ENCODE data around the gene TMIGD3. TPM values are rescaled to one million over a fixed set of nuclear protein-coding genes. Genes with fewer than 3 reads are reported as not detected.

The TMIGD3 gene
- total RNA-seq, 1 donor from 2014 or later = 0.32 TPM

GRCh38 chr1:111454859-111455641 is 48.4 kb downstream of the TMIGD3 start:
- no peak for DNase-seq (ENCODE audit: low spot score)
- intact Hi-C loops (cut with DNase I) = no loop called here

- no peak for DNase-seq (ENCODE audit: low spot score)
- intact Hi-C loops (cut with DNase I) = no loop called here
These were observed 49.7 kb downstream of the TMIGD3 start for GRCh38 chr1:111453706-111454105.

- DNase-seq (ENCODE audit: low spot score) = no peak
- intact Hi-C loops (cut with DNase I) = no loop called here
These were observed 50.9 kb downstream of the TMIGD3 start for GRCh38 chr1:111452581-111452980.

DNA sequence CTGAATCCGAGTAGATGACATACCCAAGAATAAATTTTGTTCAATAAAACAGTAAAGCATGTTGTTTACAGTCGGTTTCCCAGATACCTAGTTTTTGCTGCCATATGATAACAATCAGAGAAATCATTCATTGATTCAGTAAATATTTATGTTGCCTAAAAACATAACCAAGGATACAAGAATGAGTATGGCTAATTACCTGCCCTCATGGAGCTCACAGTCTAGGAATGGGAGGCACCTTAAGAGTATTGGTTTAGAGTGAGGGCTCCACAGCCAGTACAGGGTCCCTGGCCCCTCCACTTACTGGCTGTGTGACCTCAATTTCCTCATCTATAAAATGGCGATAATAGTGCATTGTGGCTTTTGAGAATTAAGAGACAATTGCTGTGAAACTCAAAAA is 53.2 kb downstream of the TMIGD3 start:
- intact Hi-C loops (cut with DNase I) = no loop called here

DNA sequence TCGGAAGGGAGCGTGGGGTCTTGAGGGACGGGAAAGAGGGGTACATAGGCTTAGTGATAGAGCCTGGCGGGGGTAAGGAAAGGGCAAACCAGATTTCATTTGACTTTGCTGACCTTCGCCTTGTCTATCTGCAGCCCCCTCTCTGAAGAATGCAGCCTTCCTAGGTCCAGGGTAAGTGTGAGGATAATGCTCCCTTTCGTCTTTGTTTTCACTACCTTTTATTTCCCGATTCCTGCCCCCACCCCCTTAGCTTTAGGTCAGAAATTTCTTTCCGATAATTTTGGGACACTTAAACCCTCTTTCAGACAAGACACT is 53.8 kb downstream of the TMIGD3 start:
- no peak for DNase-seq (ENCODE audit: low spot score)
- intact Hi-C loops (cut with DNase I) = no loop called here

More for the DNA sequence above, 53.2 kb downstream of the TMIGD3 start:
- DNase-seq (ENCODE audit: low spot score) = no peak

DNA sequence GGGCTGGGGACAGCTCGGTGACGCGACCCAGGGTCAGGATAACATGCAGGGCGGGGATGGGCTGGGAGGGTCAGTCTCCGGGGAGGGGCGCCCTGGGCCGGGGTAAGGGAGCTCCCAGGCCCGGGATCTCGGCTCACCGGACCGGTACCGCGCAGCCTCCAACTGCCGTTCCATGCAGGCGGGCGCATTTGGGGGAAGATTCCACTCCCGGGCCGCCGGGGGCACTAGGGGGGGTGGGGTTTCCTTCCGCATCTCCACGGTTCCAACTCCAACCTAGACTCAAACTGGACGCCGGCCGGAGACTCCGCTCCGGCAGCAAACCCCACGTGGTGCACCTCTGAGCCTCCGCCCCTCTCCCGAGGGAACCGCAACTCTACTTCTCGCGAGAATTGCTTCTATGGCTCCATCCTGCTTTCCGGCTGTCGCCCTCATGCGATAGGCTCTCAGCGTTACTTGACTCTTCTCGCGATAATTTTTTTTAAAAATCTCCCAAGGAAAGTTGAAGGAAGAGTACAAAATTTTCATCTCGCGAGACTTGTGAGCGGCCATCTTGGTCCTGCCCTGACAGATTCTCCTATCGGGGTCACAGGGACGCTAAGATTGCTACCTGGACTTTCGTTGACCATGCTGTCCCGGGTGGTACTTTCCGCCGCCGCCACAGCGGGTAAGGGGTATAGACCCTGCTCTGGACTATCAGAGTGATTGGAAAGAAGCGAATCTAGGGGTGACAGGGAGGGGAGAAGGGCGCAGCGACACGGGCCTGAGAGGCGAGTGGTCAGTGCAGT is 54.3 kb downstream of the TMIGD3 start, which contains the start of the genes ATP5PB and WDR77:
Gene ATP5PB, plus strand, starts transcription at position 547 of the 785 bp plus-strand sequence. Its CDS starts 78 bp downstream, at position 625.
Gene WDR77, minus strand, starts transcription at position 339 of the 785 bp plus-strand sequence. Its CDS starts 87 bp downstream, at position 252.
- intact Hi-C loops (cut with DNase I) = no loop called here
- DNase-seq (ENCODE audit: low spot score) = peak; percentile 96

GRCh38 chr1:111448482-111448917 is 54.9 kb downstream of the TMIGD3 start:
- DNase-seq (ENCODE audit: low spot score) = no peak
- intact Hi-C loops (cut with DNase I) = no loop called here

DNA sequence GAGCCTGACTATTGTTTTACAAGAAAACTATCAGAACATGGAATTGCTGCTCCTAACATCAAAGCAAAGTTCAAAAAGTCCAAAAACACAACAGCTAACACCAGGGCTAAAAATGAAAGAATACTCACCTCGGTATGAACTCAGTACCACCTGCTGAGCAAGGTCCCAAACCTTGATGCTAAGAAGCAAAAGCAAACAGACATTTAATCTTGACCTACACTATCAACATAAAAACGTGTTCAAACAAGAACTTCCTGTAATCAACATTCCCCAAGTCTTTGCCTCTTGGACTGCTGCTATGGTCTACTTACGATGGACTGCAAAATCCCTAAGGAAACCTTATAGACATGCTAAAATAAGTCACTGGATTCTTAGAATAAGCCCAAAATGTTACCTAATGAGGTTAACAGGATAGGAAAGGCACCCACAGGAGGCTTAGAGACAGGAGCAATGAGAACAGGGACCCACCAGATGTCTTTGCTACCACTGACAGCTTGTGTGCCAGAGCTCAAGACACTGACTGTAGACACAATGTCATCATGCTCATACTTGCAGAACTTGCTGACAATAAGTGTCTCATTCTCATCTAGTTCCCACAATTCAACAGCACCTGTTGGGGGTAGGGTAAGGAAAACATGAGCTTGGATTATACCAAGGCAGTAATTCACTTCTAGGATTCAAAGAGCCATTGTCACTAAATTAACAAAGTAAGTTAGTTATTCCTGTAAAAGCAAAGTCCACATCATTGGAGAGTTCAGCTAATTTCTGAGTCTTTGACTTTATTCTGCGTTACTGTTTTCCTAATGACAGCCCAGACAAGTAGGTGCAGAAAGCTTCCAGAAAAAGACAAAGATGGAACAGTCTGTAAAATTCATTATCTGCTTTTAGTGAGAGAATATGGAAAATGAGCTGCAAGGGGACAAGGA is 56.2 kb downstream of the TMIGD3 start:
- intact Hi-C loops (cut with DNase I) = no loop called here

DNA sequence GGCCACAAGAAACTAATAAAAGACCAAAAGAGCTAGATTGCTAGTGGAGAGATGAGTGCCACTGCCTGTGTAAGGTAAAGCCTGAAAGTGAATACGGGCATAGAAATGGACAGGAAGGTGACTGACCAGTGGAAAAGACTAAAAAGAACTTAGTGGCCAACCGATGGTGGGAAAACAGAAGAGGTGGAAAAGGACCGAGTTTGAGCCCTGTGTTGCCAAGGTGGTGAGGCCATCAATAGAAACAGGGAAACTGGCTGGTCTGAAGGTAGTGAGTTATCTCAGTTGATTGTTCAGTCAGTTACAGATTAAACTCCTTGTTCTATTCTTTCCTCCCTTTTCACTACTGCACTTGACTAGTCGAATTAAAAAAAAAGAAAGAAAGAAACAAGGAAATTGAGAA is 56.9 kb downstream of the TMIGD3 start:
- DNase-seq (ENCODE audit: low spot score) = no peak
- intact Hi-C loops (cut with DNase I) = no loop called here

More for the DNA sequence above, 56.2 kb downstream of the TMIGD3 start:
- DNase-seq (ENCODE audit: low spot score) = no peak

GRCh38 chr1:111444031-111444430 is 59.4 kb downstream of the TMIGD3 start:
- intact Hi-C loops (cut with DNase I) = no loop called here
- no peak for DNase-seq (ENCODE audit: low spot score)

DNA sequence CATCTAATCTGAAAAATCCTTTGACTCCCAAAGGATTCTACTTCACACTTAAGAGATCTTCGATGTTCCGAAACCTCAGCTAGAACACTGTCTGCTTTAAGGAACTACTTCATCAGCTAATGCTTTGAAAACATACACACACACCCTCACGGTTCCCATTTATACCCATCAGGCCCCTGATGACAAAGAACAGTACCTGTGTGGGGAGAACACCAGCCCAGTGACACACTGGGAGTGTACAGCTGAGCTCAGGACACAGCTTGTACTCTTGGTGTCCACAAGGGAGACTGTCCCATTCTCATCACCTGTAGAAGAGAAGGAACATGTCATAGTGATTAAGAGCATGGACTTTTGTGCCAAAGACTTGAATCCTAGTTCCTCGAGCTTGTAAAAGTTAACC is 61.0 kb downstream of the TMIGD3 start:
- intact Hi-C loops (cut with DNase I) = no loop called here
- no peak for DNase-seq (ENCODE audit: low spot score)

- DNase-seq (ENCODE audit: low spot score) = no peak
- intact Hi-C loops (cut with DNase I) = no loop called here
These were observed 61.8 kb downstream of the TMIGD3 start for GRCh38 chr1:111441573-111442192.

GRCh38 chr1:111439461-111440351 is 63.7 kb downstream of the TMIGD3 start:
- no peak for DNase-seq (ENCODE audit: low spot score)
- intact Hi-C loops (cut with DNase I) = no loop called here

DNA sequence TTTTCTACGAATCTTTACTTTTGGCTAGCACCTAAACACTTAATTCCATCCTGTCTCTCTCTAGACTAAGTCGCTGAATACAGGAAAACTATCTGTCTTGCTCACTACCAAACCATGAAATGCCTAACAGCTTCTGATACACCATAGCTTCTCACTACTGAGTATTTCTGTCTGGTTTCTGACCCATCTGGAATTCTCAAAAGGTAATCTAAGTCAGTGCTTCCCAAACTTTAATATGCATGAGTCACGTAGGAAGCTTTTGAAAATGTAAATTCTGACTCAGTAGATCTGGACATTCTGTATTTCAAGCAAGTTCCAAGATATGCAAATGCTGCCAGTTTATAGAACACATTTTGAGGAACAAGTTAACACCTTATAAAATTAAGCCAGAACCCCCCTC is 66.7 kb downstream of the TMIGD3 start:
- DNase-seq (ENCODE audit: low spot score) = no peak
- intact Hi-C loops (cut with DNase I) = no loop called here
